Measurements from ENCODE around the gene C9orf50. TPM values are rescaled to one million over a fixed set of nuclear protein-coding genes. Genes with fewer than 3 reads are reported as not detected.

The C9orf50 gene, protein sequence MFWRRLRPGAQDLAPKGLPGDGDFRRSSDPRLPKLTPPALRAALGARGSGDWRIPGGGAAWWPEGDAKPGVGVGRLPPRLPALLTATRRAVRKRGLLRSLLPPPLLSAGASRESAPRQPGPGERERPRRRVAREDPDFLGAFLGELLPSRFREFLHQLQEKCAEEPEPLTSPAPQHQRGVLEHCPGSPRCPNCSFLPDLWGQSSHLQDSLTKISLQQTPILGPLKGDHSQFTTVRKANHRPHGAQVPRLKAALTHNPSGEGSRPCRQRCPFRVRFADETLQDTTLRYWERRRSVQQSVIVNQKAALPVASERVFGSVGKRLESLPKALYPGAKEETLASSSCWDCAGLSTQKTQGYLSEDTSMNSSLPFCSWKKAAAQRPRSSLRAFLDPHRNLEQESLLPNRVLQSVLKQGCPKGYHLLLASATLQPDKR
- total RNA-seq (2014; rRNA removed; shearing (Covaris generic)): 0.34 and 0.56 TPM in 2 replicates

DNA sequence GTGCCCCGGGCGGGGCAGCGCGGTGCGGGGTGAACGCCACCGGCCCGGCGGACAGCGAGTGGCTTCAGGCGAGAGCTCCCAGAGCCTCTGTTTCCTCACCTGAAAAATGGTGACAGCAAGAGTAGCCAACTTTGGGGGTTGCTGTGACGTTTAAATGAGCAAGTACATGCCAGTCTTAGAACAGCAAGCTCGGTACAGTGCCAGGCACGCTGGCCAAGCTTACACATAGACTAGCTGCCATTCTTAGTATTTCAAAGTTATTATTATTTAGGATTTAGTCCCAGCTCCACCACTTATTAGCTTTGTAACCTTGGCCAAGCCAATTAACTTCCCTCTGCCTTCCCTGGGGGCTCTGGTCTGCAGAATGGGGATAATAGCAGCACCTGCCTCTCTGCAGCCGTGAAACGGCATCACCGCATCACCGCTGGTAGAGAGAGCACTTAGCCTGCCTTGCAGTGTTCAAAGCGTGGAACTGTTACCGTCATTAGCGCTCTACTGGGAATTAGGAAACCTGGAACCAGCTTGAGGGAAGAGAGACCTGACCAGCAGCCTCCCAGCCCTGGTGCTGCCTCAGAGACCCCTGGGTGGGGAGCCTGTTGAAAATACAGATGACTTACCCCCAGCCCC, at the start of gene C9orf50:
Gene C9orf50 (minus strand): TSS at position 433 of the 627 bp plus-strand sequence. CDS start 527 bp downstream, outside the sequence.

DNA sequence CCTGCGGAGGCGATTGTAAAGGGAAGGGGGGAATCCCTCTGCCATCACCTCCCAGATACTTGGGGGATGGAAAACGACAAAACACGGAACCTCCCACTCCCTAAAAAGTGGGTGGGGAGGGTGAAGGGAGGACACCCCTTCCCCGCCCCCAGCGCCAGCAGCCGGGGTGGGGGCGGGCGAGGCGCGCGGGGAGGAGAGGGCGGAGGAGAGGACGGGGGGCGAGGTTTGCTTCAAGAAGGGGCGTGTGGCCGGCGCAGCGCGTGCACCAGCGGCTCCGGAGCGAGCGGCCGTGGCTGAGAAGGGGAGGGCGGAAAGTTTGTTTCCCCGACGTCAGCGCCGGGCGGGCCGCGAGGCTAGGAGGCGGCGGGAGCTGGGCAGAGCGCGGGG, 44.5 kb upstream of the C9orf50 start, which contains the start of gene PRRX2:
Gene PRRX2 (plus strand): TSS at position 259 of the 387 bp plus-strand sequence. CDS start 221 bp downstream, outside the sequence.

DNA sequence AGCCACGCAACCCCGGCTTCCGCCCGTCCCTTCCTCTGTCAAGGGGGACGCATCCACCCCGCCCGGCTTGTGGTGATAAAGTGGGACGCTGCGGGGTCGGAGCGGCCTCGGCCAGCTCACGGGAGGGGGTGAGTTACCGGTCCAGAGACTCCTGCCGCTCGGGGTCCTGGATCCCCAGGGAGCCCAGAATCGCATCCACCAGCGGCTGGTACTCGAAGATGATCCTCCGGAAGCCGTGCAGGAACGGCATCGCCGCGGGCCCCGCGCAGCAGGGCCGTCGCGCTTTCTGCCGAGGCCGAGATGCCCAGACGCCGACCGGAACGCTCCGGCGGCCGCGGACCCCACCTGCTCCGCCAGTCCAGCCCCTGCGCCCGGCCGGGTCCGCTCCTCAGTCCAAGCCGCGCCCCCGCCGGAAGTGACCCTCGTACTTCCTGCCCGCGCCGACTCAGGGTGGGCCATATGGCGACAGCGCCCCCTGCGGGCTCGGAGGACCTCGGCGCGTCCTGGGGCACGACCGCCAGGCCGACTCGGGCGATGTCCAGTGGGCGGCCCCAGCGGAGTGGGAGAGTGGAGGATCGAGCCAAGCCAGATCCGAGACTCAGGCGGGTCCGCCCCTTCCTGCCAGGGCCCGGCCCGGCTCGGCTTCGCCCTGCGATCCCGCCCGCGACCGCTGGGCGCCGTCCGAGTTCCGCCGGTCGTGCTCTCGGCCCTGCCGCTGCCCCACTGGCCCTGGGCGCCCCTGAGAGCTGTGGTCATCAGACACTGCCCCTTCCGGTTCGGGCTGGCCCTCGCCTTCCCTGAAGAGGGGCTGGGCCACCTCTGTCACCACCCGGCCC, 21.1 kb upstream of the C9orf50 start, which contains the start of gene ASB6:
Gene ASB6 (minus strand): TSS at position 402 of the 836 bp plus-strand sequence. CDS start 152 bp downstream, at position 250.

DNA sequence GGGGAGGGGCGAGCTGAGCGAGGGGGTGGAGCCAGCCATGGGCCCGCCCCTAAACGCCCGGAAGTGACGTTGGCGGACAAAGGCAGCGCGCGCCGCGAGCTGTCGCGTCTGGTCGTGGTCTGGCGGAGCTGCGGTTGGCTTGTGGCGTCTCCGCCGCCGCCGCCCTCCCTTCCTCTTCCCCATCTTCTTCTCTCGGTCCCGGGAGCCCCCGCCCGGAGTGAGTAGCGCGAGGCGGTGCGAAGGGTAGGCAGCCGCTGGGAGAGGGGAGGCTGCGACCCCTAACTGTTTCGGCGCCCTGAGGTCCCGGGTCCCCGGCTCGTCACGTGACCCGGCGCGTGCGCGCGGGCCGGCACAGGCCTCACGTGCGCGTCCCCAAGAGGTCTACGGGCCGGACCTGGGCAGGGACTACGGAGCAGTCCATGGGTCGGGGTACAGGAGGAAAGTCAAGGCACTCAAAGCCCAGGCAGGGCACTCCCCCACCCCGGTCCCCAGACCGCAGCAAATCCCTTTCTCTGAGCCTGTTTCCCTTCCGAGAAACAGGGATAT, 5.3 kb upstream of the C9orf50 start, which contains the start of gene NTMT1:
Gene NTMT1 (plus strand): TSS at position 85 of the 546 bp plus-strand sequence. CDS start 6,541 bp downstream, outside the sequence.

Other genes starting within 250 kb of the C9orf50 start
- 59.9 and 71.1 TPM in 2 replicates for gene NTMT1, start 5.1 kb upstream of the C9orf50 start, total RNA-seq (2014; rRNA removed; shearing (Covaris generic))
- 29.0 and 34.0 TPM in 2 replicates for gene ASB6, start 21.1 kb upstream of the C9orf50 start, total RNA-seq (2014; rRNA removed; shearing (Covaris generic))
- 0.69 TPM in 1 of 2 replicates, not detected in the other for gene PRRX2, start 44.5 kb upstream of the C9orf50 start, total RNA-seq (2014; rRNA removed; shearing (Covaris generic))
- gene PTGES, start 131.9 kb upstream of the C9orf50 start, total RNA-seq (2014; rRNA removed; shearing (Covaris generic)): 20.8 and 27.2 TPM in 2 replicates
- 23.6 and 30.3 TPM in 2 replicates for gene TOR1B, start 182.1 kb upstream of the C9orf50 start, total RNA-seq (2014; rRNA removed; shearing (Covaris generic))
- 50.8 and 53.3 TPM in 2 replicates for gene TOR1A, start 203.0 kb upstream of the C9orf50 start, total RNA-seq (2014; rRNA removed; shearing (Covaris generic))
- gene C9orf78, start 214.2 kb upstream of the C9orf50 start, total RNA-seq (2014; rRNA removed; shearing (Covaris generic)): 61.0 and 71.9 TPM in 2 replicates
- 17.0 and 20.4 TPM in 2 replicates for gene USP20, start 214.4 kb upstream of the C9orf50 start, total RNA-seq (2014; rRNA removed; shearing (Covaris generic))